Posterior vena cava (tissue), 2 donors: ENCODE measurements around the gene PSMB7. TPM values are rescaled to one million over a fixed set of nuclear protein-coding genes. Genes with fewer than 3 reads are reported as not detected.

Experiments
- total RNA-seq, 2 donors: library from RNA; stranded (reverse); fragmentation: NEBNext Ultra II Directional; extraction: Animal tissue kit (Norgen Biotek cat#: 25700); gene quantifications; one replicate each; pipeline ENCODE4 v1.2.1, GENCODE V29; 2021
- donor health status: DM: yes; HTN: yes; CAD: no.
- donor health status: DM: yes; HTN: yes; CAD: no.

The PSMB7 gene
- total RNA-seq, 2 donors from 2014 or later: 79.1 to 89.1 TPM

Other genes with a start within 250 kb of the PSMB7 start
- 10 to 100 TPM; 56.9 to 62.7 TPM for gene NEK6, start 157.5 kb downstream of the PSMB7 start, total RNA-seq
- not detected for gene ADGRD2, start 35.0 kb upstream of the PSMB7 start, total RNA-seq
- under 1 TPM in 1 of 2 donors, not detected in 1; 0.14 TPM for gene NR5A1, start 92.0 kb upstream of the PSMB7 start, total RNA-seq